Tracheal epithelial cell (primary cell): ENCODE data around the gene FGF18. TPM values are rescaled to one million over a fixed set of nuclear protein-coding genes. Genes with fewer than 3 reads are reported as not detected.

Source experiments
- total RNA-seq: library from RNA; depleted of rRNA; stranded (reverse); fragments of >200 nt; gene quantifications from 2 replicates; pipeline ENCODE4 v1.2.1, GENCODE V29; 2014

FGF18 gene, protein sequence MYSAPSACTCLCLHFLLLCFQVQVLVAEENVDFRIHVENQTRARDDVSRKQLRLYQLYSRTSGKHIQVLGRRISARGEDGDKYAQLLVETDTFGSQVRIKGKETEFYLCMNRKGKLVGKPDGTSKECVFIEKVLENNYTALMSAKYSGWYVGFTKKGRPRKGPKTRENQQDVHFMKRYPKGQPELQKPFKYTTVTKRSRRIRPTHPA
- 0.21 and 0.24 TPM in 2 replicates for total RNA-seq

DNA sequence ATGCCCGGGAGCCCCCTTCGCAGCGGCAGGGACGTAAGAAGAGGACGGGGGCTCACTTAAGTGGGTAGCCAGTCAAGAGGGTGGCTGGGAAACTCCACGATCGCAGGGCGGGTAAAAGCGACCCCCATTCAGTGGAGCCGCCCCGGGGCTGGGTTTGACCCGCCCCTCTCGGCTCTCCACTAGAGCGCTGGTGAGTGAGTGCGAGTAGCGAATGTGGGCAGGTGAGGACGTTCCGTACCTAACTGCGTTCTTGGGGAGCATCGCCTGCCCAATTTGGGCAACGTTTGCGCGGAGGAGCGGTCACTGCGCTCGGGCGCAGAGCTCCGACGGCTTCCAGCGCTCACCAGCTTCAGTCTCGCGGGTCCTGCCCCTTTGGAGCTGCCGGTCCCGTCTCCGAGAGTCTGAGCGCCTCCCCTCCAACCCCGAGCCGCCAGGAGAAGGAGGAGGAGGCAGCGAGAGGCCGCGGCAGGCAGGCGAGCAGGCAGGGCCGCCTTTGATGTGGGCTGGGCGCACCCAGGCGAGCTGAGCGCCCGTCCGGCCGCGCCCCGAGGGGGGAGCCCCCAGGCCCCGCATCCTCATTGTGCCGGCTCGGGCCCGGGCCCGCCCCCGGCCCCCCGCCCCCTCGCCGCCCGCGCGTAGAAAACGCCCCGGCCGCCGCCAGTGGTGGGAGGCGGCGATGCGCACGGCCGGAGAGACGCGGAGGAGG lies at the start of gene FGF18:
Gene FGF18, plus strand, starts transcription at position 666 of the 706 bp plus-strand sequence. CDS start 553 bp downstream, outside the sequence.

GRCh38 chr5:171387345-171387969 lies 32.0 kb upstream of the FGF18 start, which contains the start of gene NPM1:
Gene NPM1 (plus strand): TSS chr5:171387849. CDS start chr5:171387949, 100 bp downstream.

Other genes starting within 250 kb of the FGF18 start
- 0.24 TPM in 1 of 2 replicates, not detected in the other for gene TLX3, start 110.4 kb upstream of the FGF18 start, total RNA-seq
- 1,667 and 2,286 TPM in 2 replicates for gene NPM1, start 31.8 kb upstream of the FGF18 start, total RNA-seq